Measurements from ENCODE around the gene MED23.
A peak's percentile ranks its signal among the peaks of the same experiment; 100 is the strongest.

The MED23 gene

GRCh38 chr6:131669891-131670290, 41.8 kb upstream of the MED23 start:
- H3K4me3 ChIP-seq (ENCODE audit: low read length, poor library complexity, severe bottlenecking): no peak overlapping the region
- no peaks in the 10 kb centered on the region for H3K27me3 ChIP-seq (ENCODE audit: insufficient read depth, low read length, poor library complexity, severe bottlenecking)
- H3K79me2 ChIP-seq (ENCODE audit: insufficient read depth, low read length): no peaks in the 10 kb centered on the region
- no peaks in the 10 kb centered on the region for H3K9me2 ChIP-seq (replicated peaks; ENCODE audit: low read depth, low read length)
- no peaks in the 10 kb centered on the region for H3F3A ChIP-seq (ENCODE audit: low read depth)
- no peak overlapping the region for H3K9ac ChIP-seq (ENCODE audit: low read depth, low read length, poor library complexity, severe bottlenecking)
- H3K4me1 ChIP-seq (ENCODE audit: insufficient read depth, low read length, poor library complexity, severe bottlenecking): no peaks in the 10 kb centered on the region
- TF ChIP-seq CTCF (conservative IDR thresholded peaks at IDR 0.05; ENCODE audit: low read length) (no peak), EZH2phosphoT487 (IDR thresholded peaks at IDR 0.05; ENCODE audit: borderline replicate concordance) (no peak)
- H4K20me1 ChIP-seq (ENCODE audit: insufficient read depth, low read length, poor library complexity, severe bottlenecking): no peaks in the 10 kb centered on the region
- no peaks in the 10 kb centered on the region for H3K9me3 ChIP-seq (ENCODE audit: insufficient read depth, low read depth, low read length)
- H3K4me2 ChIP-seq (ENCODE audit: low read depth, low read length, poor library complexity, severe bottlenecking): no peak overlapping the region
- H2AFZ ChIP-seq (ENCODE audit: low read length): no peak overlapping the region
- no peaks in the 10 kb centered on the region for H3K36me3 ChIP-seq (ENCODE audit: insufficient read depth, low read length)

- no peak overlapping the region for H3K4me3 ChIP-seq (ENCODE audit: low read length, poor library complexity, severe bottlenecking)
- no peaks in the 10 kb centered on the region for H4K20me1 ChIP-seq (ENCODE audit: insufficient read depth, low read length, poor library complexity, severe bottlenecking)
- H3K27me3 ChIP-seq (ENCODE audit: insufficient read depth, low read length, poor library complexity, severe bottlenecking): no peaks in the 10 kb centered on the region
- H3K9ac ChIP-seq (ENCODE audit: low read depth, low read length, poor library complexity, severe bottlenecking): no peak overlapping the region
- no peak overlapping the region for H2AFZ ChIP-seq (ENCODE audit: low read length)
- H3F3A ChIP-seq (ENCODE audit: low read depth): no peaks in the 10 kb centered on the region
- peaks cover 9% of the 10 kb centered on the region for H3K4me1 ChIP-seq (ENCODE audit: insufficient read depth, low read length, poor library complexity, severe bottlenecking)
- H3K79me2 ChIP-seq (ENCODE audit: insufficient read depth, low read length): no peaks in the 10 kb centered on the region
- TF ChIP-seq CTCF (conservative IDR thresholded peaks at IDR 0.05; ENCODE audit: low read length) (no peak), EZH2phosphoT487 (IDR thresholded peaks at IDR 0.05; ENCODE audit: borderline replicate concordance) (no peak)
- H3K36me3 ChIP-seq (ENCODE audit: insufficient read depth, low read length): no peaks in the 10 kb centered on the region
- H3K9me3 ChIP-seq (ENCODE audit: insufficient read depth, low read depth, low read length): no peaks in the 10 kb centered on the region
- H3K9me2 ChIP-seq (replicated peaks; ENCODE audit: low read depth, low read length): no peaks in the 10 kb centered on the region
- no peak overlapping the region for H3K4me2 ChIP-seq (ENCODE audit: low read depth, low read length, poor library complexity, severe bottlenecking)
These were observed 35.6 kb upstream of the MED23 start for GRCh38 chr6:131663578-131664165.

- TF ChIP-seq EZH2phosphoT487 (IDR thresholded peaks at IDR 0.05; ENCODE audit: borderline replicate concordance) (no peak), CTCF (conservative IDR thresholded peaks at IDR 0.05; ENCODE audit: low read length) (no peak)
- no peak overlapping the region for H3K4me2 ChIP-seq (ENCODE audit: low read depth, low read length, poor library complexity, severe bottlenecking)
- H3K4me3 ChIP-seq (ENCODE audit: low read length, poor library complexity, severe bottlenecking): no peak overlapping the region
- no peaks in the 10 kb centered on the region for H3K9me2 ChIP-seq (replicated peaks; ENCODE audit: low read depth, low read length)
- peak overlapping the region; percentile 71 for H2AFZ ChIP-seq (ENCODE audit: low read length)
- no peaks in the 10 kb centered on the region for H4K20me1 ChIP-seq (ENCODE audit: insufficient read depth, low read length, poor library complexity, severe bottlenecking)
- no peaks in the 10 kb centered on the region for H3K9me3 ChIP-seq (ENCODE audit: insufficient read depth, low read depth, low read length)
- no peaks in the 10 kb centered on the region for H3K79me2 ChIP-seq (ENCODE audit: insufficient read depth, low read length)
- no peak overlapping the region for H3K9ac ChIP-seq (ENCODE audit: low read depth, low read length, poor library complexity, severe bottlenecking)
- no peaks in the 10 kb centered on the region for H3F3A ChIP-seq (ENCODE audit: low read depth)
- peaks cover 29% of the 10 kb centered on the region for H3K4me1 ChIP-seq (ENCODE audit: insufficient read depth, low read length, poor library complexity, severe bottlenecking)
- no peaks in the 10 kb centered on the region for H3K27me3 ChIP-seq (ENCODE audit: insufficient read depth, low read length, poor library complexity, severe bottlenecking)
- no peaks in the 10 kb centered on the region for H3K36me3 ChIP-seq (ENCODE audit: insufficient read depth, low read length)
These were observed 32.2 kb upstream of the MED23 start for GRCh38 chr6:131660195-131660594.

All from Loucy (cell line).